ENCODE results near the gene RERG. TPM values are rescaled to one million over a fixed set of nuclear protein-coding genes. Genes with fewer than 3 reads are reported as not detected.

The RERG gene
- total RNA-seq, 2 donors from 2014 or later, result 9.9 to 12.4 TPM

GRCh38 chr12:15074351-15074750, 146.9 kb downstream of the RERG start:
- Histone ChIP-seq H3K4me1 (no peaks in the 10 kb centered on the region), H3K9me3 (no peaks in the 10 kb centered on the region), H3K27me3 (no peaks in the 10 kb centered on the region), H3K4me3 (no peak overlapping the region), H3K36me3 (no peaks in the 10 kb centered on the region), H3K27ac (no peak overlapping the region)
- DNase-seq (ENCODE audit: low spot score), result no peak
- TF ChIP-seq CTCF (IDR thresholded peaks at IDR 0.05), result no peak

- no peak for DNase-seq (ENCODE audit: low spot score)
- Histone ChIP-seq H3K9me3 (no peaks in the 10 kb centered on the region), H3K27me3 (no peaks in the 10 kb centered on the region), H3K36me3 (no peaks in the 10 kb centered on the region), H3K4me3 (no peak overlapping the region), H3K27ac (no peak overlapping the region), H3K4me1 (no peaks in the 10 kb centered on the region)
- TF ChIP-seq CTCF (IDR thresholded peaks at IDR 0.05), result no peak
Measured at GRCh38 chr12:15059123-15059522, 162.1 kb downstream of the RERG start.

Other genes starting within 250 kb of the RERG start
- gene PDE6H, start 248.4 kb downstream of the RERG start, total RNA-seq, result not detected
- 1 to 10 TPM in 1 of 2 donors, under 1 TPM in 1; 0.30 to 2.9 TPM for gene PTPRO, start 101.1 kb upstream of the RERG start, total RNA-seq

All from right atrium auricular region (tissue), 2 donors.